ENCODE measurements around the gene PLEKHG4B.

DNA sequence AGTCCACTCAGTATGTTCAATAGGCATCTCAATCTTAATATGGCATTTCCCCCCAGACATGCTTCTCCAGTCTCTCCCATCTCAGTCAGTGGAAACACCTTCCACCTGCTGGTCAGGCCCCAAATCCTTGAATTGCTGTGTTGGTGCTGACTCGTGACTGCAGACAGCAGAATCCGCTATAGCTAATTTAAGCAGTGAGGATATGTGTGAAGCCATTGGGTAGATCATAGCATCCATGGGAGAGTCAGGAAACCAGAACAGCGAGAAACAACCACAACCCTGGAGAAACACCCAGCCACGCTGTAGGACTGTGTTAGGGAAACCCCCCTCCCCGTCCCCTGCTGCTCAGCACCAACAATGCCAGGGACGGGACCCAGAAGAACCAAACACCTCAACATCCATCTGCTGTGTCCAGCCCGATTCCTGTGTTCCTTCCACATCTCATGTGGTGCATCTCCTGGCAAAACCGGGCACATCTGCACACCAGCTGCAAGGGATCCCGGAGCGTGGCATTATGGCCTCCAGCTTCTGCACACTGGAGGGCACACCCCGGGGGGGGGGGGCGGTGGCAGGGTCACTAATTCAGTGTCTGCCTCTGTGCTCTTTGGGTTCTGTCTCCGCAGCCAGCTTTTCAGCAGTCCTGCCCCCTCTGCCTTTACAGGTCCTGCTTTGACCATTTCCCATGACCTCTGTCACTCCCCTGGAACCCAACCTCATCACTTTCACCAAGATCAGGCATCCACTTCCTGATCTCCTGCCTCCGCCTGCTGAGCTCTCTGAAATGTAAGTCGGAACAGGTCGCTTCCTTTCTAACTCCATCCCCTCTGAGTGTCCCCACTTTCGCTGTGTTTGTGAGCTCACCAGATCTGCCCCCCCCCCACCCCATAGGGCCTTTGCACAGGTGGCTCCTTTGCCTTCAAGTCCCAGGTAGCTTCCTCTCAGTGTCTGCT, 2.4 kb upstream of the PLEKHG4B start:
- TF ChIP-seq, protein P1, sequence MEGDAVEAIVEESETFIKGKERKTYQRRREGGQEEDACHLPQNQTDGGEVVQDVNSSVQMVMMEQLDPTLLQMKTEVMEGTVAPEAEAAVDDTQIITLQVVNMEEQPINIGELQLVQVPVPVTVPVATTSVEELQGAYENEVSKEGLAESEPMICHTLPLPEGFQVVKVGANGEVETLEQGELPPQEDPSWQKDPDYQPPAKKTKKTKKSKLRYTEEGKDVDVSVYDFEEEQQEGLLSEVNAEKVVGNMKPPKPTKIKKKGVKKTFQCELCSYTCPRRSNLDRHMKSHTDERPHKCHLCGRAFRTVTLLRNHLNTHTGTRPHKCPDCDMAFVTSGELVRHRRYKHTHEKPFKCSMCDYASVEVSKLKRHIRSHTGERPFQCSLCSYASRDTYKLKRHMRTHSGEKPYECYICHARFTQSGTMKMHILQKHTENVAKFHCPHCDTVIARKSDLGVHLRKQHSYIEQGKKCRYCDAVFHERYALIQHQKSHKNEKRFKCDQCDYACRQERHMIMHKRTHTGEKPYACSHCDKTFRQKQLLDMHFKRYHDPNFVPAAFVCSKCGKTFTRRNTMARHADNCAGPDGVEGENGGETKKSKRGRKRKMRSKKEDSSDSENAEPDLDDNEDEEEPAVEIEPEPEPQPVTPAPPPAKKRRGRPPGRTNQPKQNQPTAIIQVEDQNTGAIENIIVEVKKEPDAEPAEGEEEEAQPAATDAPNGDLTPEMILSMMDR (conservative IDR thresholded peaks at IDR 0.05; ENCODE audit: low read depth, low read length): no peak
- no peak for TF ChIP-seq EZH2 (IDR thresholded peaks at IDR 0.05; ENCODE audit: borderline replicate concordance, low read depth, low read length, poor library complexity, severe bottlenecking)

Data from A673 (cell line).